ENCODE measurements around the gene FMN2.

FMN2 gene

GRCh38 chr1:240391660-240392260, 300.1 kb downstream of the FMN2 start:
- Histone ChIP-seq H3K27ac (no peak overlapping the region), H3K27me3 (no peaks in the 10 kb centered on the region), H3K4me1 (no peaks in the 10 kb centered on the region), H3K36me3 (no peaks in the 10 kb centered on the region), H3K9me3 (no peaks in the 10 kb centered on the region), H3K4me3 (no peak overlapping the region)
- no peak for DNase-seq
- TF ChIP-seq, protein P1, sequence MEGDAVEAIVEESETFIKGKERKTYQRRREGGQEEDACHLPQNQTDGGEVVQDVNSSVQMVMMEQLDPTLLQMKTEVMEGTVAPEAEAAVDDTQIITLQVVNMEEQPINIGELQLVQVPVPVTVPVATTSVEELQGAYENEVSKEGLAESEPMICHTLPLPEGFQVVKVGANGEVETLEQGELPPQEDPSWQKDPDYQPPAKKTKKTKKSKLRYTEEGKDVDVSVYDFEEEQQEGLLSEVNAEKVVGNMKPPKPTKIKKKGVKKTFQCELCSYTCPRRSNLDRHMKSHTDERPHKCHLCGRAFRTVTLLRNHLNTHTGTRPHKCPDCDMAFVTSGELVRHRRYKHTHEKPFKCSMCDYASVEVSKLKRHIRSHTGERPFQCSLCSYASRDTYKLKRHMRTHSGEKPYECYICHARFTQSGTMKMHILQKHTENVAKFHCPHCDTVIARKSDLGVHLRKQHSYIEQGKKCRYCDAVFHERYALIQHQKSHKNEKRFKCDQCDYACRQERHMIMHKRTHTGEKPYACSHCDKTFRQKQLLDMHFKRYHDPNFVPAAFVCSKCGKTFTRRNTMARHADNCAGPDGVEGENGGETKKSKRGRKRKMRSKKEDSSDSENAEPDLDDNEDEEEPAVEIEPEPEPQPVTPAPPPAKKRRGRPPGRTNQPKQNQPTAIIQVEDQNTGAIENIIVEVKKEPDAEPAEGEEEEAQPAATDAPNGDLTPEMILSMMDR (IDR thresholded peaks at IDR 0.05), result no peak
- intact Hi-C loops (cut with DNase I; ENCODE audit: low total_unique reads), result no loop called here

- no peak for DNase-seq
- TF ChIP-seq, protein P1 (IDR thresholded peaks at IDR 0.05), result no peak
- no peaks in the 10 kb centered on the region for H3K9me3 ChIP-seq
- H3K27ac ChIP-seq, result no peak overlapping the region
- no peak overlapping the region for H3K4me3 ChIP-seq
- no peaks in the 10 kb centered on the region for H3K36me3 ChIP-seq
- H3K27me3 ChIP-seq, result no peaks in the 10 kb centered on the region
- H3K4me1 ChIP-seq, result no peaks in the 10 kb centered on the region
- intact Hi-C loops (cut with DNase I; ENCODE audit: low total_unique reads), result no loop called here
Observed at GRCh38 chr1:240394353-240394752, 302.7 kb downstream of the FMN2 start.

GRCh38 chr1:240395336-240395735, 303.7 kb downstream of the FMN2 start:
- Histone ChIP-seq H3K36me3 (no peaks in the 10 kb centered on the region), H3K9me3 (no peaks in the 10 kb centered on the region), H3K4me3 (no peak overlapping the region), H3K27me3 (no peaks in the 10 kb centered on the region), H3K4me1 (no peaks in the 10 kb centered on the region), H3K27ac (no peak overlapping the region)
- TF ChIP-seq, protein P1 (IDR thresholded peaks at IDR 0.05), result no peak
- intact Hi-C loops (cut with DNase I; ENCODE audit: low total_unique reads), result no loop called here
- DNase-seq, result no peak

- no peak overlapping the region for H3K27ac ChIP-seq
- H3K4me1 ChIP-seq, result no peaks in the 10 kb centered on the region
- TF ChIP-seq, protein P1 (IDR thresholded peaks at IDR 0.05), result no peak
- H3K9me3 ChIP-seq, result no peaks in the 10 kb centered on the region
- no peak overlapping the region for H3K4me3 ChIP-seq
- H3K27me3 ChIP-seq, result no peaks in the 10 kb centered on the region
- no peak for DNase-seq
- intact Hi-C loops (cut with DNase I; ENCODE audit: low total_unique reads), result no loop called here
- H3K36me3 ChIP-seq, result no peaks in the 10 kb centered on the region
Observed at GRCh38 chr1:240399381-240399780, 307.7 kb downstream of the FMN2 start.

GRCh38 chr1:240401731-240402130, 310.0 kb downstream of the FMN2 start:
- TF ChIP-seq, protein P1 (IDR thresholded peaks at IDR 0.05), result no peak
- DNase-seq, result no peak
- Histone ChIP-seq H3K9me3 (no peaks in the 10 kb centered on the region), H3K4me3 (no peak overlapping the region), H3K27ac (no peak overlapping the region), H3K4me1 (no peaks in the 10 kb centered on the region), H3K27me3 (no peaks in the 10 kb centered on the region), H3K36me3 (no peaks in the 10 kb centered on the region)
- intact Hi-C loops (cut with DNase I; ENCODE audit: low total_unique reads), result no loop called here

DNA sequence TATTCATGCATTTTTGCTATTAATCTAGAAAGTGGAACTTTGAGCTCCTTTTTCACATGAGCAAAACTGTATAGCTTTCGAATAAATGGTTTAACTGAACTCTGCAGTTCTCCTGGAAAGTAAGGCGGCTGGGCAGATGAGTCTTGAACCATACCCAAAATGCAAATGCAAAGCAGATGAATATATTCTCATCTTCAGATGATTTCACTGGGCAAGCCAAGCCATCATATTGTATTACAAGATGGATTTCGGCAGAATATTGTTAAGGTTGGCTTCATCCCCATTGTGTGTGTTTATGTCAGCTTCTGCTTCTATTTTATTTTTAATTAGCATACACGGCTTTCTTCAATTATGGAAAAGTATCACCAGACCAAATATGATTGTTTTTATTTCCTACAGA, 310.6 kb downstream of the FMN2 start:
- no peak for DNase-seq
- TF ChIP-seq, protein P1 (IDR thresholded peaks at IDR 0.05), result no peak
- intact Hi-C loops (cut with DNase I; ENCODE audit: low total_unique reads), result no loop called here
- no peaks in the 10 kb centered on the region for H3K36me3 ChIP-seq
- H3K4me3 ChIP-seq, result no peak overlapping the region
- H3K27me3 ChIP-seq, result no peaks in the 10 kb centered on the region
- H3K27ac ChIP-seq, result no peak overlapping the region
- no peaks in the 10 kb centered on the region for H3K9me3 ChIP-seq
- H3K4me1 ChIP-seq, result no peaks in the 10 kb centered on the region

Data from tibial artery (tissue), 4 donors.